ENCODE measurements around the gene EIF6. TPM values are rescaled to one million over a fixed set of nuclear protein-coding genes. Genes with fewer than 3 reads are reported as not detected.

The EIF6 gene
- total RNA-seq, 2 experiments from 2014 or later, result 106 to 113 TPM

GRCh38 chr20:35300469-35301262 is 16.1 kb upstream of the EIF6 start:
- Histone ChIP-seq H3K4me2 (ENCODE audit: low read length) (no peak overlapping the region), H3K4me1 (ENCODE audit: insufficient read depth, low read length, poor library complexity, severe bottlenecking) (peaks cover 5% of the 10 kb centered on the region), H3K79me2 (ENCODE audit: insufficient read depth, low read depth, low read length) (no peaks in the 10 kb centered on the region), H3K9me3 (ENCODE audit: low read length) (no peaks in the 10 kb centered on the region), H3K27ac (ENCODE audit: low read depth, low read length, poor library complexity, severe bottlenecking) (no peak overlapping the region), H3K36me3 (ENCODE audit: insufficient read depth, low read length) (no peaks in the 10 kb centered on the region; the same call in 1 of the 2 replicates), H2AFZ (ENCODE audit: low read length) (no peak overlapping the region), H3K9me2 (ENCODE audit: insufficient read depth, low read length) (no peaks in the 10 kb centered on the region), H4K20me1 (ENCODE audit: insufficient read depth, low read length) (no peaks in the 10 kb centered on the region), H3K4me3 (ENCODE audit: low read depth, low read length, poor library complexity, severe bottlenecking) (no peak overlapping the region)
- TF ChIP-seq CTCF (conservative IDR thresholded peaks at IDR 0.05; ENCODE audit: low read length) (no peak), EZH2phosphoT487 (IDR thresholded peaks at IDR 0.05; ENCODE audit: borderline replicate concordance, low read depth, low read length) (no peak)
- ChIA-PET POLR2A (interaction anchor here (0.5 kb wide), 1 partner anchor 27 kb away, joined by 5 read pairs; no protein-coding TSS in a partner anchor), CTCF (ENCODE audit: unreplicated experiment) (no interaction called here)
- intact Hi-C loops (cut with micrococcal nuclease; ENCODE audit: unreplicated experiment), result no loop called here
- DNase-seq (ENCODE audit: low spot score), result no peak
- no TSS peak for BruUV-seq (replicated peaks)

DNA sequence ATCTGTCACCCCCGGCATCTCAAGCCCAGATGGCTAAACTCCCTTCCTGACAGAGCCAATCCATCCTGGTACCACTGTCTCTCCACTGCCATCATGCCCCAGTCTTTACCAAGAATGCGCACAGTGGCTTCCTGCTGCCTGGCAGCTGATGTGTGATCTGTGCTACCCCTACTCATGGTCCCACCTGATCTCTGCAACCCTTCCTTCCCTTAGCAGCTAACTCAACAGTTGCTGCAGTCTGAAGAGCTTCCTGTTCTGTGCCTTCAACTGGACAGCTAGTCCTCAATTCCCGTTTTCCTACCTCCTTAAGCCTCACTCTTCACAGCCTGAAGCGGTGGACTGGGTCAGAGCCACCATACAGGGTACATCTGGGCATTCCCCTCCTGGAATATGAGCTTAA is 15.2 kb upstream of the EIF6 start:
- H3K9me2 ChIP-seq (ENCODE audit: insufficient read depth, low read length), result no peaks in the 10 kb centered on the region
- no peak overlapping the region for H2AFZ ChIP-seq (ENCODE audit: low read length)
- H3K79me2 ChIP-seq (ENCODE audit: insufficient read depth, low read depth, low read length), result no peaks in the 10 kb centered on the region
- H3K27ac ChIP-seq (ENCODE audit: low read depth, low read length, poor library complexity, severe bottlenecking), result no peak overlapping the region
- H3K36me3 ChIP-seq (ENCODE audit: insufficient read depth, low read length), result no peaks in the 10 kb centered on the region; the same call in 1 of the 2 replicates
- no peak for TF ChIP-seq EZH2phosphoT487 (IDR thresholded peaks at IDR 0.05; ENCODE audit: borderline replicate concordance, low read depth, low read length)
- no peak for TF ChIP-seq CTCF (conservative IDR thresholded peaks at IDR 0.05; ENCODE audit: low read length)
- BruUV-seq (replicated peaks), result no TSS peak
- POLR2A ChIA-PET, result interaction anchor here (0.5 to 0.7 kb wide), 2 partner anchors 28 to 219 kb away, joined by 4 to 5 read pairs; no protein-coding TSS in a partner anchor
- DNase-seq (ENCODE audit: low spot score), result no peak
- H4K20me1 ChIP-seq (ENCODE audit: insufficient read depth, low read length), result no peaks in the 10 kb centered on the region
- H3K4me3 ChIP-seq (ENCODE audit: low read depth, low read length, poor library complexity, severe bottlenecking), result no peak overlapping the region
- H3K4me2 ChIP-seq (ENCODE audit: low read length), result no peak overlapping the region
- CTCF ChIA-PET (ENCODE audit: unreplicated experiment), result interaction anchor here (0.6 kb wide), 1 partner anchor 332 kb away, joined by 4 read pairs; no protein-coding TSS in a partner anchor
- intact Hi-C loops (cut with micrococcal nuclease; ENCODE audit: unreplicated experiment), result no loop called here
- no peaks in the 10 kb centered on the region for H3K9me3 ChIP-seq (ENCODE audit: low read length)
- H3K4me1 ChIP-seq (ENCODE audit: insufficient read depth, low read length, poor library complexity, severe bottlenecking), result peaks cover 5% of the 10 kb centered on the region

- intact Hi-C loops (cut with micrococcal nuclease; ENCODE audit: unreplicated experiment), result no loop called here
- Histone ChIP-seq H2AFZ (ENCODE audit: low read length) (no peak overlapping the region), H3K36me3 (ENCODE audit: insufficient read depth, low read length) (no peaks in the 10 kb centered on the region; the same call in 1 of the 2 replicates), H3K79me2 (ENCODE audit: insufficient read depth, low read depth, low read length) (no peaks in the 10 kb centered on the region), H3K9me2 (ENCODE audit: insufficient read depth, low read length) (no peaks in the 10 kb centered on the region), H4K20me1 (ENCODE audit: insufficient read depth, low read length) (no peaks in the 10 kb centered on the region), H3K27ac (ENCODE audit: low read depth, low read length, poor library complexity, severe bottlenecking) (no peak overlapping the region), H3K4me2 (ENCODE audit: low read length) (no peak overlapping the region), H3K9me3 (ENCODE audit: low read length) (no peaks in the 10 kb centered on the region), H3K4me3 (ENCODE audit: low read depth, low read length, poor library complexity, severe bottlenecking) (no peak overlapping the region), H3K4me1 (ENCODE audit: insufficient read depth, low read length, poor library complexity, severe bottlenecking) (no peaks in the 10 kb centered on the region)
- POLR2A ChIA-PET, result interaction anchor here (0.6 to 2.2 kb wide), 3 partner anchors 9 to 504 kb away, joined by 3 to 8 read pairs (median 3); no protein-coding TSS in a partner anchor
- CTCF ChIA-PET (ENCODE audit: unreplicated experiment), result no interaction called here
- no peak for DNase-seq (ENCODE audit: low spot score)
- TF ChIP-seq EZH2phosphoT487 (IDR thresholded peaks at IDR 0.05; ENCODE audit: borderline replicate concordance, low read depth, low read length) (no peak), CTCF (conservative IDR thresholded peaks at IDR 0.05; ENCODE audit: low read length) (no peak)
- BruUV-seq (replicated peaks), result no TSS peak
Measured at GRCh38 chr20:35298264-35298663, 13.7 kb upstream of the EIF6 start.
